Trophoblast cell (in vitro differentiated cells and primary cell): ENCODE data around the gene SCN1B.
"Not testable (repeated sequence)": the region's sequence is repeated elsewhere in the genome, so short reads cannot be mapped to it uniquely, and the experiment has no call there.

Source experiments
- DNase-seq, 2 donors: peaks; one replicate each; pipeline ENCODE4 v3.0.0-alpha.2; 2016
- H2AFZ ChIP-seq: 2 replicates; pipeline ENCODE4 v1.6.1; 2013; ENCODE audit warnings: low read length, moderate library complexity, mild to moderate bottlenecking; ENCODE audit not compliant: insufficient read depth, poor library complexity
- H2AK5ac ChIP-seq: 2 replicates; pipeline ENCODE4 v1.6.1; 2013; ENCODE audit warnings: mild to moderate bottlenecking, low read length
- H2BK120ac ChIP-seq: 2 replicates; pipeline ENCODE4 v1.6.1; 2013; ENCODE audit warnings: low read length, mild to moderate bottlenecking, moderate library complexity; ENCODE audit not compliant: insufficient read depth, poor library complexity
- H2BK12ac ChIP-seq: 2 replicates; pipeline ENCODE4 v1.6.1; 2013; ENCODE audit warnings: mild to moderate bottlenecking, low read length, moderate library complexity
- H2BK5ac ChIP-seq: 2 replicates; pipeline ENCODE4 v1.6.1; 2013; ENCODE audit warnings: low read length, low read depth, moderate library complexity, mild to moderate bottlenecking; ENCODE audit not compliant: poor library complexity
- H3K14ac ChIP-seq: 2 replicates; pipeline ENCODE4 v1.6.1; 2013; ENCODE audit warnings: mild to moderate bottlenecking, low read length
- H3K18ac ChIP-seq: 2 replicates; pipeline ENCODE4 v1.6.1; 2013; ENCODE audit warnings: mild to moderate bottlenecking, low read length
- H3K23ac ChIP-seq: 2 replicates; pipeline ENCODE4 v1.6.1; 2013; ENCODE audit warnings: low read length
- H3K27ac ChIP-seq: 2 replicates; pipeline ENCODE4 v1.5.1; 2013; ENCODE audit warnings: low read depth, mild to moderate bottlenecking, inconsistent platforms, low read length, moderate library complexity
- H3K27me3 ChIP-seq: 2 replicates; pipeline ENCODE4 v1.6.1; 2013; ENCODE audit warnings: inconsistent platforms, mild to moderate bottlenecking, low read length, moderate library complexity; ENCODE audit not compliant: insufficient read depth
- H3K36me3 ChIP-seq, 2 experiments: 1 replicate in 1 of 2; 2 replicates in 1 of 2; pipeline ENCODE4 v1.6.1; 2013; ENCODE audit warnings: low read length in 2 of 2, mild to moderate bottlenecking in 2 of 2, moderate library complexity in 1 of 2; ENCODE audit not compliant: insufficient read depth in 2 of 2, control insufficient read depth in 1 of 2
- H3K4ac ChIP-seq: 2 replicates; pipeline ENCODE4 v1.6.1; 2013; ENCODE audit warnings: low read depth, mild to moderate bottlenecking, low read length, moderate library complexity
- H3K4me1 ChIP-seq, 2 experiments: 1 replicate in 1 of 2; 2 replicates in 1 of 2; pipeline ENCODE4 v1.6.1; 2013; ENCODE audit warnings: low read length in 2 of 2, mild to moderate bottlenecking in 2 of 2, moderate library complexity in 1 of 2; ENCODE audit not compliant: insufficient read depth in 2 of 2, control insufficient read depth in 1 of 2
- H3K4me2 ChIP-seq: 2 replicates; pipeline ENCODE4 v1.6.1; 2013; ENCODE audit warnings: inconsistent platforms, mild to moderate bottlenecking, low read length, moderate library complexity
- H3K4me3 ChIP-seq: 2 replicates; pipeline ENCODE4 v1.5.1; 2013; ENCODE audit warnings: mild to moderate bottlenecking, low read depth, low read length, inconsistent platforms
- H3K79me1 ChIP-seq: one replicate; pipeline ENCODE4 v1.6.1; 2013; ENCODE audit warnings: low read length
- H3K79me2 ChIP-seq: 2 replicates; pipeline ENCODE4 v1.6.1; 2013; ENCODE audit warnings: low read length, mild to moderate bottlenecking; ENCODE audit not compliant: control insufficient read depth, insufficient read depth, poor library complexity
- H3K9ac ChIP-seq: 2 replicates; pipeline ENCODE4 v1.6.1; 2013; ENCODE audit warnings: mild to moderate bottlenecking, low read length
- H3K9me3 ChIP-seq: 2 replicates; pipeline ENCODE4 v1.6.1; 2013; ENCODE audit warnings: low read depth, mild to moderate bottlenecking, control low read depth, inconsistent platforms, low read length; ENCODE audit not compliant: insufficient read depth
- H4K12ac ChIP-seq: 2 replicates; pipeline ENCODE4 v1.6.1; 2013; ENCODE audit warnings: low read depth, mild to moderate bottlenecking, low read length, moderate library complexity
- H4K8ac ChIP-seq: 2 replicates; pipeline ENCODE4 v1.6.1; 2013; ENCODE audit warnings: low read depth, mild to moderate bottlenecking, low read length, moderate library complexity
- H4K91ac ChIP-seq: one replicate; pipeline ENCODE4 v1.6.1; 2013; ENCODE audit warnings: low read depth, mild to moderate bottlenecking, low read length, moderate library complexity
- WGBS: extraction: QIAGEN DNeasy Blood & Tissue Kit; methylation state at CpG from one replicate; pipeline ENCODE4 v1.1.7; 2013; ENCODE audit warnings: missing lambda C conversion rate; ENCODE audit not compliant: insufficient read length, insufficient coverage; ENCODE audit errors: extremely low coverage; 5-methylcytosine and 5-hydroxymethylcytosine counted together

SCN1B gene

DNA sequence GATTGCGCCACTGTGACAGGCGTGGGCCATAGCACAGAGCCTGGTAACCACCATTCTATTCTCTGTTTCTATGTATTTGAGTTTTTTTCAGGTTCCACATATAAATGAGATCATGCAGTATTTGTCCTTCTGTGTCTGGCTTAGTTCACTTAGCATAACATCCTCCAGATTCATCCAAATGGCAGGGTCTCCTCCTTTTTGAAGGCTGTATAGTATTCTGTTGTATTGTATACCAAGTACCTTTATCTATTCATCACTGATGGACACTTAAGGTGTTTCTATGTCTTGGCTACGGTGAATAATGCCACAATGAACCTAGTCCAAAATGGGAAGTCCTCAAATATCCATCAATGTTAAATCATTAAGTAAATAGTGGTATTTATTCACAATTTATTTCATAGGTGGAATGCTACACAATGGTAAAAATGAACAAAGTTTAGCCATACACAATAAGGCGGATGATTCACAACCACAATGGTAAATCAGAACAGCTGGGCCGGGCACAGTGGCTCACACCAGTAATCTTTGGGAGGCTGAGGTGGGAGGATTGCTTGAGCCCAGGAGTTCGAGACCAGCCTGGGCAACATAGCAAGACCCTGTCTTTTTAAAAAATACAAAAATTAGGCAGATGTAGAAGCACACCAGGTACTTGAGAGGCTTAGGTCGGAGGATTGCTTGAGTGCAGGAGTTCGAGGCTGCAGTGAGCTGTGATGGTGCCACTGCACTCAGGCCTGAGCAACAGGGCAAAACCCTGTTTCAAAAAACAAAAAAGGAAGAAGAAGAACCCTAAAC lies 38.5 kb upstream of the SCN1B start:
- Histone ChIP-seq H4K8ac (no peak overlapping the region), H3K14ac (no peak overlapping the region), H2AFZ (no peak overlapping the region), H3K4me1 (no peaks in the 10 kb centered on the region), H3K4ac (no peak overlapping the region), H3K9ac (no peak overlapping the region), H4K91ac (no peak overlapping the region), H2AK5ac (no peak overlapping the region), H2BK5ac (no peak overlapping the region), H3K23ac (no peak overlapping the region), H2BK12ac (no peak overlapping the region), H3K9me3 (peaks cover 3% of the 10 kb centered on the region), H3K79me2 (no peaks in the 10 kb centered on the region), H3K4me2 (no peak overlapping the region), H4K12ac (no peak overlapping the region), H3K4me3 (no peak overlapping the region), H3K18ac (no peak overlapping the region), H3K27ac (no peak overlapping the region), H3K27me3 (no peaks in the 10 kb centered on the region), H3K36me3 (no peaks in the 10 kb centered on the region), H2BK120ac (no peak overlapping the region), H3K79me1 (no peaks in the 10 kb centered on the region)
- no CpG with 5 or more reads among the region's 8 CpGs for WGBS
- DNase-seq = no peak

DNA sequence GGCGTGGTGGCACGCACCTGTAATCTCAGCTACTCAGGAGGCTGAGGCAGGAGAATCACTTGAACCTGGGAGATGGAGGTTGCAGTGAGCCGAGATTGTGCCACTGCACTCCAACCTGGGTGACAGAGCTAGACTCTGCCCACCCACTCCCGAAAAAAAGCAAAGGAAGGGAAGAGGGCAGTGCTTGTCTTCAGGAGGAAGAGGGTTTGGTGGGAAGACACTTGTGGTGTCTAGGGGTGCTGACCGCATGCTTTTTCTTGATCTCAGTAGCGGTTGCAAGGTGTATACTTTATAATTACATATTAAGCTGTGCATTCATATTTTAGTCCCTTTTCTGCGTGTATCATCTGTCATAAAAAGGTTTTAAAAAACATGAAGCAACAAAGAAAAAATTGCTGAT lies 37.7 kb upstream of the SCN1B start:
- not testable (repeated sequence) for H3K27ac ChIP-seq

DNA sequence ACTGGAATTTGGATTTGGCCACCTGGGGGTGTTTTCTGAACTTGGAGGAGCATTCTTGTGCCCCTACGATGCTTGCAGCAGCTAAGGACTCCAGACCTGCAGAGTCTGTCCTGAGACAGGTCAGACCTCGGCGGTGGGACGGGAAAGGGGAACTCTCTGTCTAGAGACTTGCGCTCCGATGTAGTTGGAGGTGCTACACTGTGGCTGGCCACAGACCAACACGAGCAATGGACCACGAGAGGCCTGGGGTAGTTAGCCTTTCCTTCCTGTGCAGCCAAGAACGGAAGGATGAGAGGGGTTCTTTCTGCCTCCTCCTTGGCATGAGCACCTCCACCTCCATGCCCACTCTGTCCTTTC lies 36.0 kb upstream of the SCN1B start:
- H3K14ac ChIP-seq = no peak overlapping the region
- H2BK12ac ChIP-seq = no peak overlapping the region
- no peak overlapping the region for H4K91ac ChIP-seq
- peaks cover 3% of the 10 kb centered on the region for H3K9me3 ChIP-seq
- H3K4ac ChIP-seq = no peak overlapping the region
- no peak overlapping the region for H3K23ac ChIP-seq
- no peak overlapping the region for H2AK5ac ChIP-seq
- no peak overlapping the region for H3K9ac ChIP-seq
- H4K12ac ChIP-seq = no peak overlapping the region
- H3K27ac ChIP-seq = no peak overlapping the region
- no peaks in the 10 kb centered on the region for H3K79me2 ChIP-seq
- no CpG with 5 or more reads among the region's 9 CpGs for WGBS
- H3K4me2 ChIP-seq = no peak overlapping the region
- H3K36me3 ChIP-seq = no peaks in the 10 kb centered on the region
- H3K27me3 ChIP-seq = no peaks in the 10 kb centered on the region
- no peak for DNase-seq
- no peak overlapping the region for H4K8ac ChIP-seq
- no peak overlapping the region for H2AFZ ChIP-seq
- no peaks in the 10 kb centered on the region for H3K79me1 ChIP-seq
- H2BK5ac ChIP-seq = no peak overlapping the region
- no peak overlapping the region for H2BK120ac ChIP-seq
- no peak overlapping the region for H3K4me3 ChIP-seq
- H3K18ac ChIP-seq = no peak overlapping the region
- H3K4me1 ChIP-seq = peaks cover 2 to 6% of the 10 kb centered on the region in 2 experiments

More for the DNA sequence above, 37.7 kb upstream of the SCN1B start:
- not testable (repeated sequence) for H2AFZ ChIP-seq, DNase-seq, H3K23ac ChIP-seq, H4K8ac ChIP-seq, H3K79me1 ChIP-seq, H4K12ac ChIP-seq, H3K4me2 ChIP-seq, H2AK5ac ChIP-seq, H3K18ac ChIP-seq, H3K79me2 ChIP-seq, H2BK12ac ChIP-seq, H3K27me3 ChIP-seq, H2BK5ac ChIP-seq, H3K4me1 ChIP-seq, H2BK120ac ChIP-seq, H3K14ac ChIP-seq, H4K91ac ChIP-seq, H3K9me3 ChIP-seq, H3K4me3 ChIP-seq, H3K4ac ChIP-seq, H3K9ac ChIP-seq, H3K36me3 ChIP-seq
- WGBS = no CpG with 5 or more reads among the region's 7 CpGs

DNA sequence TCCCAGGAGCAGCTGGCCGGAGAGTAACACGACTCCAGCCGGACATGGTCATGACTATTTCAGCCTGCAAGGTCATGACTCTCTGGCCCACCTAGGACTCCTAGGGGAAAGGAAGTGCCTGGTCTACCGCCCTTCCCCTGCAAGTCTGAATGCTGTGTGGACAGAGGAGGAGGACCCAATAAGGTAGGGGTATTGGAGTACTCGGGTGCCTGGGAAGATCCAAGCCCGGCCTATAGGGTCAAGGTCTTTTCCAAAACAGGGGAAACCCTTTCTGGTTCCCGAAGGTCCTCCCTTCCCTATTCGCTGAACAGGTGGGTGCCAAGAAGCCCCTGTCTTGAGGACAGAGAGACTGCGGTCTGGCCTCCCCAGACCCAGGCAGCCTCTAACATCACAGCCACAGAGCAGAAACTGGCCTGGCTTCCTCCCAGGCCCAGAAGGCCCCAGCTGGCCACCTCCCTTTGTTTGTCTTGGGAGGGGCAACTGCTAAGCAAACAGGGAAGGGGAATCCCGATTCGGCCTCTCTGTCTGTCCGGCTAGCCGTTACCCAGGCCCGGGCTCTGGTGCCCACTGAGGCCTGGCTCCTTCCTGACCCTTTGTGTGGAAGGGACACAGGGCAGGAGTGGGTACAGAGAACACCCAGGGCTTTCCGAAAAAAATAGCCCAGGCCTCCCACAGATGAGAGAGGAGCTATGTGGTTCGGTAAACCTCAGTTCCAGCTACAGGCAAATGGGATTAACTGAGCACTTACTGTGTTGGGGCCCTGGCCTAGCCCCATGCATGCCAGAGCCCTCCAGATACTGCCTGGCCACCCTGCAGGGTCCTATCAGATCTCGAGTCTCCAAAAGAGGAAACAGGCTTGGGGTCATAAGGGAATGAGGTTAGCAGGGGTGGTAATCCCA lies 35.4 kb upstream of the SCN1B start:
- Histone ChIP-seq H3K9ac (no peak overlapping the region), H2BK120ac (no peak overlapping the region), H3K79me2 (peaks cover 2% of the 10 kb centered on the region), H3K4me1 (peaks cover 2 to 8% of the 10 kb centered on the region in 2 experiments), H4K12ac (no peak overlapping the region), H3K27me3 (no peaks in the 10 kb centered on the region), H3K14ac (no peak overlapping the region), H3K36me3 (no peaks in the 10 kb centered on the region), H4K91ac (no peak overlapping the region), H2AFZ (no peak overlapping the region), H3K79me1 (peaks cover 5% of the 10 kb centered on the region), H2BK5ac (no peak overlapping the region), H2AK5ac (no peak overlapping the region), H3K9me3 (peaks cover 3% of the 10 kb centered on the region), H3K18ac (no peak overlapping the region), H3K4me2 (no peak overlapping the region), H4K8ac (no peak overlapping the region), H2BK12ac (no peak overlapping the region), H3K4me3 (no peak overlapping the region), H3K23ac (no peak overlapping the region), H3K27ac (no peak overlapping the region), H3K4ac (no peak overlapping the region)
- DNase-seq = no peak
- WGBS = no CpG with 5 or more reads among the region's 17 CpGs
